PC-9 (cell line): ENCODE measurements around the gene PDPK1. TPM values are rescaled to one million over a fixed set of nuclear protein-coding genes. Genes with fewer than 3 reads are reported as not detected.

Source experiments
- BruUV-seq: library from RNA; stranded (reverse); fragments of 400-500 nt; replicated peaks from 2 replicates; lab custom pipeline; 2021; lab: Mats Ljungman, UMichigan
- CTCF ChIA-PET: fragments of 300-600 bp; sonication (Branson Sonifier 250); formaldehyde crosslinking; loops from one replicate; lab custom pipeline; 2022; ENCODE audit warnings: antibody characterized with exemption; lab: Charles Lee
- POLR2A ChIA-PET: fragments of 300-600 bp; sonication (Branson Sonifier 250); formaldehyde crosslinking; loops from one replicate; lab custom pipeline; 2022; ENCODE audit warnings: antibody characterized with exemption; ENCODE audit not compliant: unreplicated experiment; lab: Charles Lee
- DNase-seq, 2 experiments: peaks; one replicate each; pipeline versions ENCODE4 v3.0.0 to v3.0.0-alpha.2; 2015 to 2022; ENCODE audit warnings: mixed read lengths in 1 of 2
- H2AFZ ChIP-seq: fragments of 200-600 bp; sonication (generic); 2 replicates; pipeline ENCODE4 v1.8.1; 2017; ENCODE audit warnings: antibody characterized with exemption
- H3F3A ChIP-seq: fragments of 200-600 bp; sonication (generic); 2 replicates; pipeline ENCODE4 v1.8.1; 2017; ENCODE audit warnings: antibody characterized with exemption, mild to moderate bottlenecking, low read depth; ENCODE audit not compliant: insufficient read depth
- H3K27ac ChIP-seq: fragments of 200-600 bp; sonication (generic); 2 replicates; pipeline ENCODE4 v1.6.1; 2016; ENCODE audit warnings: mixed run types
- H3K27me3 ChIP-seq: fragments of 200-600 bp; sonication (generic); 2 replicates; pipeline ENCODE4 v1.6.1; 2016; ENCODE audit warnings: low read depth, mixed run types; ENCODE audit not compliant: insufficient read depth
- H3K36me3 ChIP-seq: fragments of 200-600 bp; sonication (generic); 2 replicates; pipeline ENCODE4 v1.6.1; 2016; ENCODE audit warnings: low read depth, mixed run types
- H3K4me1 ChIP-seq: fragments of 200-600 bp; sonication (generic); replicated peaks from 2 replicates; pipeline ENCODE4 v1.6.1; 2016; ENCODE audit warnings: mixed run types; ENCODE audit not compliant: insufficient read depth
- H3K4me2 ChIP-seq: fragments of 200-600 bp; sonication (generic); 2 replicates; pipeline ENCODE4 v1.6.1; 2017; ENCODE audit warnings: mixed run types
- H3K4me3 ChIP-seq: fragments of 200-600 bp; sonication (generic); 2 replicates; pipeline ENCODE4 v1.6.1; 2016; ENCODE audit warnings: mixed run types
- H3K79me2 ChIP-seq: fragments of 200-600 bp; sonication (generic); 2 replicates; pipeline ENCODE4 v1.6.1; 2017; ENCODE audit warnings: low read depth, mixed run types
- H3K9me2 ChIP-seq: fragments of 200-600 bp; sonication (generic); 2 replicates; pipeline ENCODE4 v1.8.1; 2017; ENCODE audit warnings: mild to moderate bottlenecking; ENCODE audit not compliant: insufficient read depth
- H3K9me3 ChIP-seq: fragments of 200-600 bp; sonication (generic); 2 replicates; pipeline ENCODE4 v1.8.1; 2016; ENCODE audit warnings: low read depth; ENCODE audit not compliant: insufficient read depth
- H4K20me1 ChIP-seq: fragments of 200-600 bp; sonication (generic); 2 replicates; pipeline ENCODE4 v1.8.1; 2017; ENCODE audit not compliant: insufficient read depth
- CTCF ChIP-seq: fragments of 200-600 bp; sonication (generic); conservative IDR thresholded peaks from 2 replicates; pipeline ENCODE4 v1.6.1; 2017; ENCODE audit warnings: mixed run types, antibody characterized with exemption, mild to moderate bottlenecking, moderate library complexity
- EZH2 ChIP-seq: fragments of 200-600 bp; sonication (generic); IDR thresholded peaks from 2 replicates; pipeline ENCODE4 v1.8.0; 2017; ENCODE audit warnings: antibody characterized with exemption, low read depth
- intact Hi-C: fragments of 100-400 bp; cut with micrococcal nuclease; formaldehyde crosslinking; loops from one replicate; pipeline ENCODE4 v1.10.0; 2022; ENCODE audit not compliant: unreplicated experiment
- total RNA-seq: library from RNA; stranded (reverse); gene quantifications from 2 replicates; pipeline ENCODE4 v1.2.3, GENCODE V29; 2021

Gene PDPK1
- total RNA-seq, 1 experiment from 2014 or later: 46.8 TPM

DNA sequence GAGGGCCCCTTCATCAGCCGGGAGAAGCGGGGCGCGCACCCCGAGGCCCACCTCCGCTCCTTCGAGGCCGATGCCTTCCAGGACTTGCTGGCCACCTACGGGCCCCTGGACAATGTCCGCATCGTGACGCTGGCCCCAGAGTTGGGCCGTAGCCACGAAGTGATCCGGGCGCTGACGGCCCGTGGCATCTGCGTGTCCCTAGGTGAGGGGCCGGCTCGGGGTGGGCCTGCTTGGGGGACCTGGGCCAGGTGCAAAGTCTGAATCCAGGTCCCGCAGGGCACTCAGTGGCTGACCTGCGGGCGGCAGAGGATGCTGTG is 10.1 kb upstream of the PDPK1 start:
- Histone ChIP-seq H3K27ac (no peak overlapping the region), H4K20me1 (no peaks in the 10 kb centered on the region), H3F3A (peaks cover 8% of the 10 kb centered on the region; the same call in 1 of the 2 replicates), H3K9me2 (no peaks in the 10 kb centered on the region), H3K27me3 (no peaks in the 10 kb centered on the region), H3K4me1 (peaks cover 8% of the 10 kb centered on the region; the same call in 1 of the 2 replicates), H3K4me3 (no peak overlapping the region), H2AFZ (no peak overlapping the region), H3K79me2 (peaks cover 3% of the 10 kb centered on the region; the same call in 1 of the 2 replicates), H3K4me2 (no peak overlapping the region), H3K9me3 (no peaks in the 10 kb centered on the region), H3K36me3 (no peaks in the 10 kb centered on the region)
- TF ChIP-seq CTCF: no peak
- ChIA-PET POLR2A (no interaction called here), CTCF (no interaction called here)
- no TSS peak for BruUV-seq
- intact Hi-C loops: no loop called here
- no peak for DNase-seq

DNA sequence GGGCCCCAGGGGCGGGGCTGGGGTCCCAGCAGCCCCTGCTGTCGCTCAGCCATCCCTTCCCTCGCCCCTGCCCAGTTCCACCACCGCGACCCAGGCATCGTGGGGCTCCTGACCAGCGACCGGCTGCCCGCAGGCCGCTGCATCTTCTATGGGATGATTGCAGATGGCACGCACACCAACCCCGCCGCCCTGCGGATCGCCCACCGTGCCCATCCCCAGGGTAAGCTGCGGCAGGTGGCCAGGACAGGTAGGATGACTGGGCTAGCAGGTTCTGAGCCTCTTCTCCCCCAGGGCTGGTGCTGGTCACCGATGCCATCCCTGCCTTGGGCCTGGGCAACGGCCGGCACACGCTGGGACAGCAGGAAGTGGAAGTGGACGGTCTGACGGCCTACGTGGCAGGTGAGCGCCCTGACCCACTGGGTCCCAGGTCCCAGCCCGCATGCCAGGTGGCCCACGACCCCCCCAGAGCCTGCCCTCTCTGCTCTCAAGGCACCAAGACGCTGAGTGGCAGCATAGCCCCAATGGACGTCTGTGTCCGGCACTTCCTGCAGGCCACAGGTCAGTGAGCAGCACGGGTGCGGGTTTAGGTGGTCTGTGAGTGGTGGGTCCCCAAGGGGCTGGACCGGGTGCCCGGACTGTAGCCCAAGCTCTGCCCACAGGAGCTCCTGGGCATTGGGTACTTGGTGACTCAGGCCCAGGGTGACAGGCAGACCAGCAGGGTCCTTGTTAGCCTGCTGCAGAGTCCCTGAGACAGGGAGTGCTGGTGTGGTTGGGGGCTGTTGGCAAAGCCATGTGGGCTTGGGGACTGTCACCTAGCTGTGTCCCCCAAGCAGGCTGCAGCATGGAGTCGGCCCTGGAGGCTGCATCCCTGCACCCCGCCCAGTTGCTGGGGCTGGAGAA is 9.4 kb upstream of the PDPK1 start:
- H3K9me2 ChIP-seq: no peaks in the 10 kb centered on the region
- no peak overlapping the region for H3K4me2 ChIP-seq
- H3K4me3 ChIP-seq: no peak overlapping the region
- intact Hi-C loops: no loop called here
- no TSS peak for BruUV-seq
- peaks cover 10% of the 10 kb centered on the region; the same call in 1 of the 2 replicates for H3K4me1 ChIP-seq
- peaks cover 8% of the 10 kb centered on the region; the same call in 1 of the 2 replicates for H3F3A ChIP-seq
- no peaks in the 10 kb centered on the region for H4K20me1 ChIP-seq
- ChIA-PET POLR2A (no interaction called here), CTCF (interaction anchor here (0.6 kb wide), 1 partner anchor 1089 kb away, joined by 12 read pairs; no protein-coding TSS in a partner anchor)
- H3K36me3 ChIP-seq: no peaks in the 10 kb centered on the region
- H2AFZ ChIP-seq: no peak overlapping the region
- H3K27ac ChIP-seq: no peak overlapping the region
- H3K79me2 ChIP-seq: no peaks in the 10 kb centered on the region; the same call in 1 of the 2 replicates
- TF ChIP-seq CTCF (no peak), EZH2 (no peak)
- no peak for DNase-seq
- no peaks in the 10 kb centered on the region for H3K27me3 ChIP-seq
- no peaks in the 10 kb centered on the region for H3K9me3 ChIP-seq

GRCh38 chr16:2529061-2529931 is 8.5 kb upstream of the PDPK1 start:
- Histone ChIP-seq H2AFZ (no peak overlapping the region), H3K4me3 (no peak overlapping the region), H3K27ac (no peak overlapping the region), H3K4me1 (peaks cover 10% of the 10 kb centered on the region; the same call in 1 of the 2 replicates), H3K27me3 (no peaks in the 10 kb centered on the region), H3K36me3 (no peaks in the 10 kb centered on the region), H3K9me2 (no peaks in the 10 kb centered on the region), H3K4me2 (no peak overlapping the region), H3K79me2 (no peaks in the 10 kb centered on the region), H3K9me3 (no peaks in the 10 kb centered on the region), H4K20me1 (no peaks in the 10 kb centered on the region), H3F3A (peaks cover 13% of the 10 kb centered on the region; the same call in 1 of the 2 replicates)
- BruUV-seq: no TSS peak
- no peak for TF ChIP-seq CTCF
- no peak for TF ChIP-seq EZH2
- POLR2A ChIA-PET: no interaction called here
- DNase-seq: no peak
- CTCF ChIA-PET: interaction anchor here (0.6 kb wide), 1 partner anchor 1090 kb away, joined by 12 read pairs; no protein-coding TSS in a partner anchor
- intact Hi-C loops: no loop called here
